Lung (tissue), 12 donors: Measurements from ENCODE around the gene PAQR9. TPM values are rescaled to one million over a fixed set of nuclear protein-coding genes. Genes with fewer than 3 reads are reported as not detected.
A peak's percentile ranks its signal among the peaks of the same experiment; 100 is the strongest.

ENCODE experiments used
- ATAC-seq: fragments of 200-7000 bp; cut with Tn5 transposase; one replicate; pipeline ENCODE4 v1.9.1; 2020; ENCODE audit warnings: moderate number of reproducible peaks; ENCODE audit not compliant: insufficient read depth, low FRiP score
- DNase-seq, 3 donors: peaks; one replicate each; pipeline ENCODE4 v3.0.0-alpha.2; 2013 to 2017
- H3K27ac ChIP-seq, 2 donors: one replicate each; pipeline ENCODE4 v1.5.1; 2013; ENCODE audit warnings: mild to moderate bottlenecking in 2 of 2, moderate library complexity in 2 of 2, control low read depth in 1 of 2, inconsistent platforms in 1 of 2, low read depth in 1 of 2, low read length in 1 of 2
- H3K27me3 ChIP-seq, 3 donors: one replicate each; pipeline ENCODE4 v1.5.1; 2013; ENCODE audit warnings: low read length in 2 of 3; ENCODE audit not compliant: control insufficient read depth in 3 of 3, insufficient read depth in 3 of 3
- H3K36me3 ChIP-seq, 4 donors: one replicate each; pipeline ENCODE4 v1.5.1; 2013; ENCODE audit warnings: low read length in 4 of 4, mild to moderate bottlenecking in 1 of 4, moderate library complexity in 1 of 4; ENCODE audit not compliant: control insufficient read depth in 4 of 4, insufficient read depth in 4 of 4
- H3K4me1 ChIP-seq, 5 donors: one replicate each; pipeline ENCODE4 v1.5.1; 2013; ENCODE audit warnings: low read length in 5 of 5, mild to moderate bottlenecking in 2 of 5, moderate library complexity in 1 of 5; ENCODE audit not compliant: control insufficient read depth in 5 of 5, insufficient read depth in 5 of 5
- H3K4me3 ChIP-seq: one replicate; pipeline ENCODE4 v1.5.1; 2013; ENCODE audit warnings: mild to moderate bottlenecking, control low read depth, moderate library complexity
- H3K9ac ChIP-seq, 2 donors: one replicate each; pipeline ENCODE4 v1.5.1; 2013; ENCODE audit warnings: low read length in 2 of 2, control low read depth in 1 of 2; ENCODE audit not compliant: insufficient read depth in 1 of 2
- H3K9me3 ChIP-seq, 4 donors: one replicate each; pipeline ENCODE4 v1.5.1; 2013; ENCODE audit warnings: low read length in 3 of 4, mild to moderate bottlenecking in 1 of 4, moderate library complexity in 1 of 4; ENCODE audit not compliant: control insufficient read depth in 4 of 4, insufficient read depth in 3 of 4
- CTCF ChIP-seq: IDR thresholded peaks from 2 replicates; pipeline ENCODE4 v1.5.1; 2012; ENCODE audit warnings: mild to moderate bottlenecking; ENCODE audit errors: control extremely low read depth, extremely low read depth
- WGBS, 2 donors: extraction: QIAGEN DNeasy Blood & Tissue Kit; methylation state at CpG; one replicate each; pipeline ENCODE4 v1.1.7; 2013; 5-methylcytosine and 5-hydroxymethylcytosine counted together
- polyA plus RNA-seq, 2 donors: library from polyadenylated mRNA; stranded (reverse); fragments of 200-250 nt; gene quantifications; one replicate each; pipeline ENCODE4 v1.2.1, GENCODE V29; 2013
- total RNA-seq, 2 donors: library from RNA; depleted of rRNA in 1 of 2; stranded (reverse); fragments of >200 nt in 1 of 2; gene quantifications; one replicate each; pipeline ENCODE4 v1.2.1, GENCODE V29; 2014 to 2021
- donor health status: control.
- donor health status: control.
- donor health status: Bipolar disorder and iron deficiency.
- donor health status: healthy.
- donor health status: DM: yes; HTN: yes; CAD: no.

The PAQR9 gene
- total and polyA plus RNA-seq, 4 donors, result not detected

GRCh38 chr3:142952272-142953193, 10.9 kb downstream of the PAQR9 start:
- no peaks in the 10 kb centered on the region for H3K36me3 ChIP-seq
- 75 to 86% methylated on average over 8 of the region's 8 CpGs for WGBS, 2 donors
- peaks cover 0 to 1% (median 0%) of the 10 kb centered on the region in 4 donors for H3K9me3 ChIP-seq
- H3K4me3 ChIP-seq, result no peak overlapping the region
- TF ChIP-seq CTCF, result no peak
- H3K9ac ChIP-seq, result no peak overlapping the region
- peak overlapping the region; percentile 5 to 16 for H3K27ac ChIP-seq
- H3K4me1 ChIP-seq, result peaks cover 0 to 12% (median under 1%) of the 10 kb centered on the region in 5 donors
- ATAC-seq (no peak), DNase-seq (no peak)
- H3K27me3 ChIP-seq, result peaks cover 0 to 4% (median 4%) of the 10 kb centered on the region in 3 donors

GRCh38 chr3:142951794-142952193, 11.7 kb downstream of the PAQR9 start:
- H3K9me3 ChIP-seq, result peaks cover 0 to 6% (median 0%) of the 10 kb centered on the region in 4 donors
- ATAC-seq (no peak), DNase-seq (no peak)
- no peak for TF ChIP-seq CTCF
- H3K4me1 ChIP-seq, result peaks cover 0 to 12% (median 4%) of the 10 kb centered on the region in 5 donors
- no peak overlapping the region for H3K27ac ChIP-seq
- H3K27me3 ChIP-seq, result peaks cover 0 to 11% (median 8%) of the 10 kb centered on the region in 3 donors
- no peaks in the 10 kb centered on the region for H3K36me3 ChIP-seq
- WGBS, 2 donors, result 94 to 95% methylated on average over 2 of the region's 2 CpGs
- H3K9ac ChIP-seq, result no peak overlapping the region
- no peak overlapping the region for H3K4me3 ChIP-seq

GRCh38 chr3:142950972-142951371, 12.5 kb downstream of the PAQR9 start:
- Histone ChIP-seq H3K4me3 (no peak overlapping the region), H3K9ac (no peak overlapping the region), H3K27ac (no peak overlapping the region), H3K27me3 (peaks cover 0 to 12% (median 11%) of the 10 kb centered on the region in 3 donors), H3K4me1 (peaks cover 0 to 12% (median 4%) of the 10 kb centered on the region in 5 donors), H3K36me3 (no peaks in the 10 kb centered on the region), H3K9me3 (peaks cover 0 to 6% (median 0%) of the 10 kb centered on the region in 4 donors)
- no peak for ATAC-seq
- DNase-seq, result no peak
- 90% methylated on average over 1 of the region's 1 CpG for WGBS, 2 donors
- TF ChIP-seq CTCF, result no peak
